GM18511 (cell line): ENCODE data around the gene B3GALNT1.

ENCODE experiments used
- ATAC-seq: cut with Tn5 transposase; IDR thresholded peaks from one replicate; pipeline ENCODE4 v1.9.1; 2021; ENCODE audit warnings: mild to moderate bottlenecking, moderate library complexity; ENCODE audit not compliant: unreplicated experiment

Gene B3GALNT1

GRCh38 chr3:161082063-161082462 is 23.1 kb downstream of the B3GALNT1 start:
- ATAC-seq: peak; percentile 37

- peak; percentile 89 for ATAC-seq
Observed at GRCh38 chr3:161081633-161082032, 23.5 kb downstream of the B3GALNT1 start.

- ATAC-seq: no peak
Observed at GRCh38 chr3:161073181-161073580, 32.0 kb downstream of the B3GALNT1 start.

GRCh38 chr3:161072751-161073150 is 32.4 kb downstream of the B3GALNT1 start:
- no peak for ATAC-seq

- no peak for ATAC-seq
Observed at GRCh38 chr3:161072211-161072621, 32.9 kb downstream of the B3GALNT1 start.

- no peak for ATAC-seq
Observed at GRCh38 chr3:161070980-161071663, 34.0 kb downstream of the B3GALNT1 start.

- ATAC-seq: no peak
Observed at GRCh38 chr3:161070252-161070930, 34.8 kb downstream of the B3GALNT1 start.

GRCh38 chr3:161069511-161070251 is 35.5 kb downstream of the B3GALNT1 start:
- peak; percentile 98 for ATAC-seq

- ATAC-seq: no peak
Observed at GRCh38 chr3:161067335-161067734, 37.8 kb downstream of the B3GALNT1 start.

- ATAC-seq: no peak
Observed at GRCh38 chr3:161066930-161067329, 38.2 kb downstream of the B3GALNT1 start.

GRCh38 chr3:161064413-161064812 is 40.7 kb downstream of the B3GALNT1 start:
- ATAC-seq: no peak

GRCh38 chr3:161054860-161055604 is 50.1 kb downstream of the B3GALNT1 start:
- ATAC-seq: no peak

GRCh38 chr3:161051856-161052255 is 53.3 kb downstream of the B3GALNT1 start:
- ATAC-seq: no peak

- ATAC-seq: peak; percentile 82
Observed at GRCh38 chr3:161050935-161051334, 54.2 kb downstream of the B3GALNT1 start.

GRCh38 chr3:161049683-161050248 is 55.4 kb downstream of the B3GALNT1 start:
- ATAC-seq: peak; percentile 42

- ATAC-seq: peak; percentile 91
Observed at GRCh38 chr3:161043336-161044035, 61.7 kb downstream of the B3GALNT1 start.

- ATAC-seq: peak; percentile 58
Observed at GRCh38 chr3:161042023-161042501, 63.1 kb downstream of the B3GALNT1 start.

- ATAC-seq: no peak
Observed at GRCh38 chr3:161038725-161039124, 66.4 kb downstream of the B3GALNT1 start.

GRCh38 chr3:161035711-161036110 is 69.4 kb downstream of the B3GALNT1 start:
- peak; percentile 53 for ATAC-seq
